HepG2 (cell line): ENCODE data around the gene SMIM28. TPM values are rescaled to one million over a fixed set of nuclear protein-coding genes. Genes with fewer than 3 reads are reported as not detected.
A peak's percentile ranks its signal among the peaks of the same experiment; 100 is the strongest.

ENCODE experiments used
- AKNA ChIP-seq: sonication (generic); formaldehyde crosslinking; IDR thresholded peaks from 2 replicates; pipeline ENCODE4 v1.4.0; 2020; ENCODE audit warnings: missing genetic modification reagents, borderline replicate concordance
- DR1 ChIP-seq: sonication (generic); formaldehyde crosslinking; IDR thresholded peaks from 2 replicates; pipeline ENCODE4 v1.8.0; 2021; ENCODE audit warnings: mild to moderate bottlenecking, missing genetic modification reagents, inconsistent platforms
- HNRNPK ChIP-seq: fragments of 200-400 bp; formaldehyde crosslinking; IDR thresholded peaks from 2 replicates; pipeline ENCODE4 v1.6.1; 2018; ENCODE audit warnings: low read length, low read depth, moderate library complexity, mild to moderate bottlenecking; ENCODE audit not compliant: poor library complexity, severe bottlenecking
- KLF13 ChIP-seq: sonication (generic); formaldehyde crosslinking; IDR thresholded peaks from 2 replicates; pipeline ENCODE4 v1.4.0; 2020; ENCODE audit warnings: mild to moderate bottlenecking, missing genetic modification reagents
- MLLT10 ChIP-seq: sonication (generic); formaldehyde crosslinking; IDR thresholded peaks from 2 replicates; pipeline ENCODE4 v1.4.0; 2020; ENCODE audit warnings: missing genetic modification reagents
- RARG ChIP-seq: sonication (generic); formaldehyde crosslinking; IDR thresholded peaks from 2 replicates; pipeline ENCODE4 v1.4.0; 2020; ENCODE audit warnings: low read depth, mild to moderate bottlenecking, missing genetic modification reagents
- SATB2 ChIP-seq: sonication (generic); formaldehyde crosslinking; IDR thresholded peaks from 2 replicates; pipeline ENCODE4 v1.5.0; 2020; ENCODE audit warnings: missing genetic modification reagents
- YEATS2 ChIP-seq: sonication (generic); formaldehyde crosslinking; IDR thresholded peaks from 2 replicates; pipeline ENCODE4 v1.4.0; 2020; ENCODE audit warnings: missing genetic modification reagents, borderline replicate concordance
- ZBTB37 ChIP-seq: sonication (generic); formaldehyde crosslinking; IDR thresholded peaks from 2 replicates; pipeline ENCODE4 v1.4.0; 2020; ENCODE audit warnings: mild to moderate bottlenecking, missing genetic modification reagents
- ZKSCAN5 ChIP-seq: sonication (generic); formaldehyde crosslinking; IDR thresholded peaks from 2 replicates; pipeline ENCODE4 v1.5.1; 2020; ENCODE audit warnings: mild to moderate bottlenecking, missing genetic modification reagents
- ZNF296 ChIP-seq: sonication (generic); formaldehyde crosslinking; conservative IDR thresholded peaks from 2 replicates; pipeline ENCODE4 v1.5.0; 2020; ENCODE audit warnings: mild to moderate bottlenecking, missing genetic modification reagents
- ZNF382 ChIP-seq: sonication (generic); formaldehyde crosslinking; IDR thresholded peaks from 2 replicates; pipeline ENCODE4 v1.5.0; 2020; ENCODE audit warnings: missing genetic modification reagents, mild to moderate bottlenecking, borderline replicate concordance
- ZNF615 ChIP-seq: sonication (generic); formaldehyde crosslinking; IDR thresholded peaks from 2 replicates; pipeline ENCODE4 v1.5.0; 2020; ENCODE audit warnings: mild to moderate bottlenecking, missing genetic modification reagents, borderline replicate concordance
- ZNF646 ChIP-seq: sonication (generic); formaldehyde crosslinking; IDR thresholded peaks from 2 replicates; pipeline ENCODE4 v1.9.0; 2021; ENCODE audit warnings: mild to moderate bottlenecking, missing genetic modification reagents
- ZNF772 ChIP-seq: sonication (generic); formaldehyde crosslinking; IDR thresholded peaks from 2 replicates; pipeline ENCODE4 v1.5.0; 2020; ENCODE audit warnings: mild to moderate bottlenecking, missing genetic modification reagents
- ZNF780A ChIP-seq: sonication (generic); formaldehyde crosslinking; IDR thresholded peaks from 2 replicates; pipeline ENCODE4 v1.8.0; 2022; ENCODE audit warnings: mild to moderate bottlenecking, missing genetic modification reagents, moderate library complexity
- polyA plus RNA-seq, 8 experiments: library from polyadenylated mRNA; depleted of rRNA in 3 of 8; stranded (reverse) in 7 of 8; unstranded in 1 of 8; fragments of >200 nt; fragmentation: Illumina TruSeq in 4 of 8; extraction: Trizol in 4 of 8; gene quantifications; 2 replicates each; pipeline versions ENCODE4 v1.2.1 to v1.2.3, GENCODE V29; 2011 to 2016; ENCODE audit warnings: low read depth in 4 of 8, missing spikeins in 1 of 8, mixed read lengths in 1 of 8; ENCODE audit not compliant: insufficient read depth in 1 of 8
- total RNA-seq, 5 experiments: library from RNA; depleted of rRNA; stranded (reverse); fragments of >200 nt; fragmentation: Illumina TruSeq; extraction: Trizol; gene quantifications; 2 replicates each; pipeline ENCODE4 v1.2.3, GENCODE V29; 2016; ENCODE audit warnings: low read depth in 1 of 5

Gene SMIM28
- total and polyA plus RNA-seq, 2 of the 13 experiments (the other 11 are each of a cell fraction or from before 2014, with no cell fraction given): not detected

- TF ChIP-seq AKNA (CRISPR knock-in tag): 0 out of 2 replicates have a peak, but pooled peaks have one; percentile 54
- no peak for TF ChIP-seq ZNF382 (CRISPR knock-in tag)
- TF ChIP-seq ZKSCAN5 (CRISPR knock-in tag): no peak
- TF ChIP-seq ZBTB37: no peak
- peak; percentile 76; the same call in 1 of the 2 replicates for TF ChIP-seq RARG (CRISPR knock-in tag)
- no peak for TF ChIP-seq ZNF780A
- TF ChIP-seq MLLT10 (CRISPR knock-in tag): no peak
- no peak for TF ChIP-seq ZNF646 (CRISPR knock-in tag)
- peak; percentile 72; the same call in 1 of the 2 replicates for TF ChIP-seq ZNF772 (CRISPR knock-in tag)
- TF ChIP-seq DR1: peak; percentile 44; the same call in 1 of the 2 replicates
- 0 out of 2 replicates have a peak, but pooled peaks have one; percentile 36 for TF ChIP-seq SATB2 (CRISPR knock-in tag)
- TF ChIP-seq ZNF615 (CRISPR knock-in tag): no peak
- TF ChIP-seq KLF13 (CRISPR knock-in tag): no peak
- no peak for TF ChIP-seq ZNF296 (CRISPR knock-in tag)
- TF ChIP-seq HNRNPK: no peak
- TF ChIP-seq YEATS2 (CRISPR knock-in tag): no peak; the same call in 1 of the 2 replicates
Measured at GRCh38 chr6:138403801-138404665, 26.3 kb downstream of the SMIM28 start, which contains the start of gene HEBP2 (continued).
